Stimulated activated CD4-positive, alpha-beta T cell treated with anti-CD3 and anti-CD28 coated beads, TNF-alpha, amount 100 ng/mL, for 1 hour (primary cell): Measurements from ENCODE around the gene GRM7.

ENCODE experiments used
- DNase-seq, 3 donors: peaks; one replicate each; pipeline ENCODE4 v3.0.0-alpha.2; 2020; ENCODE audit warnings: low read depth in 3 of 3, low spot score in 1 of 3

GRM7 gene

DNA sequence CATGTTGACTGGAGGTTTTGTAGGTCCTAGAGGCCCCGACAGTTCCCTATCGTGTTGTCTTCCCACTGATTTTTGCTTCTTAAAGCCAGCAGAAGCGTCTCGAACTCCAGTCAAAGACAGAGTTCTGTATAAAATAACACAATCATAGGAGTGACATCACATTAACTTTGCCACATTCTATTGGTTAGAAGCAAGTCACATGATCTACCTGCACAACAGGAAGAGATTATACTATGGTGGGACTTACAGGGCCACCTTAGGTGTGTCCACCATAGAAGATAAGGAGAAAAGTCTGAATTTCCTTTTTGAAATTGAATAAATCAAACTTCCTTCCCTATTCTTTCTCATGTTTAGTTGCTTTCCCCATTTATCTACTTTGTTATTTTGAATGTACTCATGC lies 365.5 kb downstream of the GRM7 start:
- DNase-seq = no peak

DNA sequence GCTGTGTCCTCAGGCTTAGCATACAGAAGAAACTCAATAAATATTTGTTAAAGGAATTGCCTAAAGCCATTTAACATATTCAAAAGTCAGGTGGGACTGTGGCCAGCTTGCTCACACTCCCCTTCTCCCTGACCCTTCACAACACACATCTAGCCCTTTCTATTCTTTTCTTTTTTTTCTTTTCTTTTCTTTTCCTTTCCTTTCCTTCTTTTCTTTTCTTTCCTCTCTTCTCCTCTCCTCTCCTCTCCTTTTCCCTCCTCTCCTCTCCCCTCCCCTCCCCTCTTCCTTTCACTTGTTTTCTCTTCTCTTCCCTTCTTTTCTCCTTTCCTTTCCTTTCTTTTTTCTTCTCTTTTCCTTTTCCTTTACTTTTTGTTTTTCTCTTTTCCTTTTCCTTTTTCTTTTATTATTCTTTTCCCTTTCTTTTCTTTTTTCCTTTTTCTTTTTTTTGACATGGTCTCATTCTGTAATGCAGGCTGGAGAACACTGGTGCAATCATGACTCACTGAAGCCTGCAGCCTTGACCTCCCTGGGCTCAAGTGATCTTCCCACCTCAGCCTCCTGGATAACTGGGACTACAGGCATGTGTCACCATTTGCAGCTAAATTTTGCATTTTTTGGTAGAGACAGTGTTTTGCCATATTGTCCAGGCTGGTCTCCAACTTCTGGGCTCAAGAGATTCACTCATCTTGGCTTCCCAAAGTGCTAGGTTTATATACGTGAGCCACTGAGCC lies 377.8 kb downstream of the GRM7 start:
- no peak for DNase-seq

DNA sequence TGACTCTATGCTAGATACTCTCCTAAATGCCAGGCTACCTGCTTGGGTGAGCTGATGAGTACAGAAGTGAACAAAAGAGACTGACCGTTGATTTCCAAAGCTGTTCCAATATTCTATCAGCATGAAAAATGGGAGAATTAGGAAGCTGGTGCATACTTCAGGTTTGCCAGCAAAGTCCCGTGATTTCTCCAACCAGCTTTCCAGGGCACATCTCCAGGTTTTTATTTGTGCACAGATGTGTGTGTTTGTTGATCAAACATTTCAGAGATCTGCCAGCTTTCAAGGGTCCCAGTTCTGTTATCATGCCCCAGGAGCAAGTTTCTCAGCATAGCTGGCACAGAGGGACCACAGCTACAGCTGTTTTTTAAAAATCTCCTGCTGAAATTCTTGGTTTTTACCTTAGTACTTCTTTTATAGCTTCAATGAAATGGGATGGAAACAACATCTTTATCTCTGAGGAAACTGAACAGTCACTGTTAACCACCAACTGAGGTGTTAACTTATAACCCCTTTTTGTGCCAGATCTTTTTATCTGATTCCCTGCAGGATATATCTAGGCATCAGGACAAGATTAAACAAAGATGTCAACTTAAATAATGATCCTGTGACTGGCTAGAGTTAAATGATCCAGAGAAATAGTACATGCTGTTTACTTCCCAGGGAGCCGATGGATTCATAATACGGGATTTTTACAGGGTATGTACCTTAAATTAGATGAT lies 380.8 kb downstream of the GRM7 start:
- DNase-seq = no peak

DNA sequence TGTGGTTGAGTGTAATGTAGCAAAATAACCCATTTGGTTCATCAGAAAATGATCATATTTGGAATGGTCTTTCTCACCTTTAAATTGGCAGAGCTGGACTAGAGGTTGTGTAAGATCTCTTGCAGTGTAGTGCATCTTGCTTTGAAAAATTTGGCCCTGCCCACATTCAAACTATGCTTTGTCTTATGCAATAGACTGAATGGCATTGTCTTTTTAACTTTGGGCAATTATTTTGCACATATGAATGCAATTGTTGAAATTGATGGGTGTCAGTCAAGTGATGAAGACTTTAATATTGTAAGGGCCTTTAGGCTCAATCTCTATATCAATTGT lies 381.4 kb downstream of the GRM7 start:
- DNase-seq = no peak

DNA sequence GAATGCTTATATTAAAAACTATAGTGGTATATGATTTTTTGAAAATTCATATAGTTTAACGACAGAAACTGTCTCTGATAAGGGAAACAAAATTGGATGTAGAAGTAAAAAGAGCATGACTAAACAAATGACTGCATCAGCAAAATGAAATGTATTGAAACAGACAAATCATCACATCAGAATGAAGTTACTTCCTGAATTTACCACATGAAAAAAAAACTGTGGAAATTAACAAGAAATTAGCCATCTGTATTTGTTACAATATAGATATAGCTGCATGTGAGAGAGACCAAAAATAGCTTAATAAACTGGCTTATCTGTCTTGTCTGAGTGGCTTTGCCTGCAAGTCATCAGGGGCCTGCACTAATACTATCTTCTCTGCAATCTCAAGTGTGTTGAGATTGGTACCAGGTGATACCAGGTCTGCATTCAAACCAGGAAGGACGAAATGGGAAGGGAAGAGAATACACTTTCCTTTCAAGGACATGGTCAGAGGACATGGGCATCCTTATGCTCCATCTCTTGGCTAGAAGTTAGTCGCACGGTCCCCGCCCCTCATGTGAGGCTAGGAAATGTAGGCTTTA lies 388.7 kb downstream of the GRM7 start:
- no peak for DNase-seq

DNA sequence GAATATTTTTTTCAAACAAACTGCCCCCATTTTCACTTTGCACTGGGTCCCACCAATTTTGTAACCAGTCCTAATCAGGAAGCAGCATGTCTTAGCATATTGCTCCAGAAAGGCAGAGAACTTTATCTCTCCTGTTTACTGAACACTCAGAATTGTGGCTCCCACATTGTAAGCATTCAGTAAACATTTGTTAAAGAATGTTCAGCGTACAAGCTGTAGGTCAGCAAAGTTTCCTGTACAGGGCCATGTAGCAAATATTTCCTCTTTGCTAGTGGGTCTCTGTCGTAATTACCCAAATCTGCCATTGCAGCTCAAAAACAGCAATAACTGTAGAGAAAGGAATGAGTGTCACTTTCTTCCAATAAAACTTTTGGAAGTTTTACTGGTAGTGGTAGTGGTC lies 393.3 kb downstream of the GRM7 start:
- DNase-seq = no peak

DNA sequence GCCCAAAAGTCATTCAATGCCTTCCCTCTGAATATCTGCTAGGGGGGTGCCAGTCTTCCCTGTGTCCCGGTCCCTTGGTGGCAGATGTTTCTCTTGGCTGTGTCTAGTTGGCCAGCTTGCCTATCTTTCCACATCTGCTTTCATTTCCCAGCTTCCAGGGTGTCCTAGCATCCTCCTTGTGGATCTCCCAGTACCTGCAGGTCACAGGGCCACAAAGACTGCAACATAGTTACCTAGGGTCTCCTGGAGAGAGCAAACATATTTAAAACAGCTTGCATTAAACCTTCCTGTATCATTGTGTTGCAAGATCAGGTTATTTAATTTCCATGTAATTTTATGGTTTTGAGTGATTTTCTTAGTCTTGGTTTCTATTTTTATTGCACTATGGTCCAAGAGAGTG lies 400.1 kb downstream of the GRM7 start:
- DNase-seq = no peak

DNA sequence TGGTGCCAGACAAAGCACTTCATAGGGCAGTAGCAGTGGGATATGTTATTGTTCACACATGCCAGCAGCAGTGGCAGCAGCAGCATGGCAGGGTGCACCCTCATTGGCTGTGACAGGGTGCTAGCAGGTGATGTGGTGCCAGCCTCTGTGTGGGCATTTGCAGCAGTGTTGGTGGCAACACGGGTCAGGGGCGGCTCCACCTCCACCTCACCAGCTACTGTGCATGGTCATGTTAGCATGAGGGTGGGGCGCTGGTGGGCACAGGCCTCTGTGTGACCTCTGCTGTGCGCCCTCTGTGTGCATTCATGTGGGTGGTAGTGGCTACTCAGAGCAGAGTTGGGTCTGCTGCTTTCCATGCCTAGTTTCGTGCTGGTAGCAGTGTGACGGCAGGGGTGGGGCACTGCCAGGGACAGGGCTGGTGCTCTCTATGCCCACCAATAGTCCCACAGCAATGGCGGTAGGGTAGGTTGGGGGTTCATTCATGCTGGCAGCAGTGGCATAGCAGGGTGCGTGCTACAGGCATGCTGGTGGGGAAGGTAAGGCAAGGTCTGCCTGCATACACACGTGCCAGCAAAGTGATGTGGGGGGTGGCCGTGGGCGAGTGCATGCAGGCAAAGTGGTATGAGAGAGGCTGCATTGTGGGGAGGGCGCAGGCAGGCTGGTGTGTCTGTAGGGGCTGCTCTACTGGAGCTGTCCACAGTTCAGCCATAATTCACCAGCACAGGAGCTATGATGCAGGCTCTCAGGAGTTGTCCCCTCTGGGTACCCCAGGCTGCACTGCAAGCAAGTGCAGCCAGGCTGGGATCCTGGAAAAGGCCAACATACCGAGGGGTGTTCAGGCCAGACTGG lies 402.7 kb downstream of the GRM7 start:
- DNase-seq = no peak

DNA sequence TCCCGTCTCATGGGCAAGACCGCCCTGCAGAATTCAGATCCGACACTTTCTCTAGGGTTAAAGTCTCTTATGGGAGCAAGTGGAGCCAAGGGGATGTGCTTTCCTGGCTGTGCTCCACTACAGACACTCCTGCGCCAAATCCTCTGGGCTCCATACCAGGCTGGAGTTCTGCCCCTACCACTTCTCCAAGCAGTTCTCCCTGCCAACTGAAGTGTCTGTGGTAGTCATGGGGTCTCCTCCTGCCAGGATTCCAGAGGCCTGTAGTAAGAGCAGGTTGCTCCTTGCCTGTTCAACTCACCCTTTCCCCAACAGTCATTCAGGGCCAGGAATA lies 403.2 kb downstream of the GRM7 start:
- DNase-seq = no peak

DNA sequence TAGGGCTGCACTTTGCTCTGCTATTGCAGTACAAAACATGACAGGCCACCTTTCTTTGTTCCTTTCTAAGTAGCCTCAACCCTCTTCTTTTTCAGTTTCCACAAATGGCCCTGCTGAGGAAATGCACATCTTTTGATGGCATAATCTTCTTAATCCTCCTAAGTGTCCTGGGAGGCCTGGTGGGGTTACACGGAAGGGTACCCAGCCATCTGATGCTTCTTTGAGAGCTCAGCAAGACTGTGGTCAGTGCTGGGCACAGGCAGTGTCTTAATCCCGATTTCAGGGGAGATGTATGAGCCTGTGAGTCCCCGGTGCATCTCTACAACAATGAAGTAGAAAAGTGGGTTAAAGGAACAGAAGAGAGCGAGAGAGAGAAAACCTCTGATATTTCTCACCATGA lies 404.8 kb downstream of the GRM7 start:
- no peak for DNase-seq

DNA sequence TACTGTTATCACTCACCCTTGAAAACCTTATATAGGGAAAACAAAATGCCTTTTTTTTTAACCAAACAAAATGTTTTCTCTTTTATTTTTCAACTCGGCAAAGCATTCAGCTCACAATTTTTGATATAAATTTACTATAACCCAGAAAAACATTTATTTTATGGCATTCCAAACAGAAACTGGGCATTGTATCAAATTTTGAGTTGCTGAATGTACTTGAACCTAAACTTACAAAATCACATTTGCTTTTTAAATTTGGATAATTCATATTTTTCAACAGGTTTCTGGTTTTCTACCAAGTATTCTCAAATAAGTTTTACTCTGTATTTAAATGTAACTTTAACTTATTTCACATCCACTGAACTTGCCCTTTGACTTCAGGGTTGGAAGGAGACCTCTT lies 405.6 kb downstream of the GRM7 start:
- no peak for DNase-seq

DNA sequence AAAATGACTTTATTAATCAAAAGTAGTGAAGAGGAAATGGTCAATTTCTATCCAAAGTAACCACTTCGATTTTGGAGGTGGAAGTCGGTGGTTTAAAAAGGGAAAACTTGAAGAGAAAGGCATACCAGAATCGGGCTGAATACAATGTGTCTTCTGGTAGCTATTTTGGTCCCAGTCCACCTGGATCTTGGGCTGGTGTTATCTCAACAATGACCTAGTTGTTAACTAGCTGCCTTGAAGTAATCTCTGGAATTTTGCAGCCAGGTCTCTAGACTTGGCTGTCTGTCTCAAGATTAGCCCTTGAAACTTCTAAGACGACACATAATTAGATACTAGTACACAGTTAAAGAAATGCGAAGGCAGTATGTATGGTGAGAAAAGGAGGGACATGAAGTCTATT lies 409.8 kb downstream of the GRM7 start:
- DNase-seq = no peak

DNA sequence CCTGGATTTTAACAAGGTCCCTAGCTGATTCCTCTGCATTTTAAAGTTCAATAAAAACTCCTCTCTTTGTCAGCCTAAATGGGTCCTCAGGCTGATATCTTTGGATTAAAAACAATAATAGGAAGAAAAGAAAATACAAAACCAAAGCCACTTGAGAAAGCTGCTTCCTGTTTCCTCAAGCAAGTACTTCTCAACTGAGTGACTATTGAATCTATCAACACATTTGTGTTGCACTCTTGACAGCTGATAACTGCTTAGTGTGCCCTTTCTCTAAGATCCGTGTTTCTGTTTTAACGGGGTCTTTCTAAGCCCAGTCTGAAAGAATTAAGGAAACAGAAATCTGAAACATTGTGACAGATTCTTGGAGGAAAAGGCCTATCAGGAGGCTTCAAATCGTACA lies 410.7 kb downstream of the GRM7 start:
- no peak for DNase-seq

DNA sequence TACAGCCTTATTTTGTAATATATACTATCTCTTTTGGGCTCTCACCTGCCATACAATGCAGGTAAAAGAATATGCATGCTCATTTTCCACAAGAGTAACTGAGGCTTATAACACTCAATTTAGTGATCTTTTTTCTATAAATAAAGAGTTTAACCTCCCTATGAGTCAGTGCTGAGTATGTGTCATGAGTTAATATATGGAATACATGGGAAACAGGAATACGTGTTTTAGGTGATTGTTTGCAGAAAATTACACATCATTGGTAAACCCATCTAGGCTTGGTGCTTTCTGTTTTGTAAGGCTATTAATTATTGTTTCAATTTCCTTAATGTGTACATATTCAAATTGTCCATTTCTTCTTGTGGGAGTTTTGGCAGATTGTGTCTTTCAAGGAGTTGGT lies 411.3 kb downstream of the GRM7 start:
- no peak for DNase-seq

DNA sequence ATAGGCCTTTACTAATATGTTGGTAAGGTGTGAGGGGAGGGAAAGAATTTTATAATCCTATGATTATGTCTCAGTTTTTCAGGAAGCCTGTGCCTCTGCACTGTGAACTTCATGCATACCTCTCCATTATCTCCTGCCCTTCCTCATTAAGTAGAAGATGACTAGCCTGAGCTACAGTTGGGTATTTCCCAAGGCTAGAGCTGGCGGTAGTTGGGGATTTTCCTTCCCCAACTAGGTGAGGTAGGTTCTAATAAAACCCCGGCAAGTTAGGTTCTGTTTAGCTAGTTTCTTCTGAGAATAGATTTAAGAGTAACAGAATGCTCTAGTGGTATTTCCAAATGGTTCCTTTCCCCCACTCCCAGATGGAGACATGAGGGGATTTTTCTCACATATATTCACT lies 414.5 kb downstream of the GRM7 start:
- DNase-seq = no peak

DNA sequence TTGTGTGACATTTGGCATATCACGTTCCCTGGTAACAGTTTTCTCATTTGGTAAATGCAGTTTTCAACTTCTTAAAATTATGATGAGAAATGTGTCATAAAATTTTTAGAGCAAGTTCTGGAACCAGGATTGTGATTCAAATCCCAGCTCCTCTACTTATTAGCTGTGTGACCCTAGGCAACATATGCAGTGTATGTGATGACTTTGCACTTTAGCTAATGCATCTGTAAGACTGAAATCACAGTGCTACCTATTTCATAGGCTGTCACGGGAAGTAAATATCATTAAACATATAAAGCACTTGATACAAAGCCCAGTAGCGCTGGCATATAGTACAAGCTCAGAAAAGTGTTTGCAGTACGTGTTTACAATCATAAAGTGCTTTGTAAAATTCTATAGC lies 419.4 kb downstream of the GRM7 start:
- DNase-seq = no peak

DNA sequence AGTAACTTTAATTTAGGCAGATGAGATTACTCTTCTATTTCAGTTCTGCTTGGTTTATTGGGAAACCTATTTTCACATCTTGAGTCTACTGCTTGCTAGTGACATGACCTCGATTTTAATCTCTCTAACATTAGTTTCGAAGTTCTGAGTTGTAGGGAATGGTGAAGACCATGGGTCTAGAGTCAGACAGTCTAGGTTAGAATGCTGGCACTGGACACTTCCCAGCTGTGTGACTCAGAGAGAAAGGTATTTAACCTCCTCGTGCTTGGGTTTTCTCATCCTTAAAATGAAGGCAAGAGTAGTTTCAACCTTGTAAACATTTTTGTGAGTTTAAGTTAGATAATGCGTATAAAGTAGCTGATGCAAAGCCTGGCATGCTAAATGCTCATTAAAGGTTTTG lies 422.1 kb downstream of the GRM7 start:
- no peak for DNase-seq

DNA sequence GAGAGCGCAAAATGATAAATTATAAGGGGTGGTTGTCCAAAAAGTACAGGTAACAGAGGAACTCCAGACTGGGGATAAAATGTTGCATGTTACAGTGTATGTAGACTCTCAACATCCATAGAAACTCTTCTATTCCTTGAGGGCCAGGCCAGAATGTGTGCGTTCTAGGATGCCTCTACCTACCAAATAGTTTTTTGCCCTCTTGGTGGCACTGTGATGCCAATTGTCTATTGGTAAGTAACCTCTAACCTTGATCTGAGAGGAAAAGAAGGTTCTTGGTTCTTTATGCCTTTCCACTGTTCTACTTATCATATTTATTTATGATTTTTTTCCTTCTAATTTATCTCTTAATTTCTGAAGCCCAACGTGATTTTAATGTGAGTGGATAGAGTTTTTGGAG lies 424.6 kb downstream of the GRM7 start:
- DNase-seq = no peak

DNA sequence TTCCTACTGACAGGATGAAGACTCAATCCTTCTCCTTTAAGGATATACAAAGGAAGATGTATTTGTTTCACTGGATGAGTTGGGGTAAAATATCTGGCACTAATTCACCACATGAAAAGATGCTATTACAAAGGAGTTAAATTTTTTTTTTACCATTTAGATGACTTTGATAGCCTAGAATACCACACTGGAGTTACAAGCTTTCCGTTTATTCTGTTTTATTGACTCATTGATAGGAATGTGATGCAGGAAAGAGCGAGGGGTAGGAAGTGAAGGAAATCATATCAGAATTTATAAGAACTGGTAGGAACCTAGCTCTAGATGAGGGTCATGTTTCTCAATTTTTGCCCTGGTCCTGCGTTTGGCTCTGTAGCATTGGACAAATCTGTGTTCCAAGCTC lies 427.2 kb downstream of the GRM7 start:
- no peak for DNase-seq

DNA sequence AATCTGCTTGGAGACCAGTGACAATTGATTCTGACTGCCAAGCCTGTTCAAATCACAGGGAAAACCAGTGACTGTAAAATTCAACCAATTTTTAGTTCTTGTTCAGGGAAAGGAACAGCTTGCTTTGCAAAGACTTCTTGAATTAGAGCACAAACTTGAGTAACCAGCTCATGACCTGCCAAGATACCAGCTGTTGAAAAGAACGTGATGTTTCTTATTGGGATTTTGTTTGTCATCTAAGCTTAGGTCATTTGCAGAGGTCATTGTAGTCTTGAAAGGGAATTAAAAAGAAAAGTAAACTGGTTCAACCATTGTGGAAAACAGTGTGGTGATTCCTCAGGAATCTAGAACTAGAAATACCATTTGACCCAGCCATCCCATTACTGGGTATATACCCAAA lies 428.2 kb downstream of the GRM7 start:
- DNase-seq = no peak

DNA sequence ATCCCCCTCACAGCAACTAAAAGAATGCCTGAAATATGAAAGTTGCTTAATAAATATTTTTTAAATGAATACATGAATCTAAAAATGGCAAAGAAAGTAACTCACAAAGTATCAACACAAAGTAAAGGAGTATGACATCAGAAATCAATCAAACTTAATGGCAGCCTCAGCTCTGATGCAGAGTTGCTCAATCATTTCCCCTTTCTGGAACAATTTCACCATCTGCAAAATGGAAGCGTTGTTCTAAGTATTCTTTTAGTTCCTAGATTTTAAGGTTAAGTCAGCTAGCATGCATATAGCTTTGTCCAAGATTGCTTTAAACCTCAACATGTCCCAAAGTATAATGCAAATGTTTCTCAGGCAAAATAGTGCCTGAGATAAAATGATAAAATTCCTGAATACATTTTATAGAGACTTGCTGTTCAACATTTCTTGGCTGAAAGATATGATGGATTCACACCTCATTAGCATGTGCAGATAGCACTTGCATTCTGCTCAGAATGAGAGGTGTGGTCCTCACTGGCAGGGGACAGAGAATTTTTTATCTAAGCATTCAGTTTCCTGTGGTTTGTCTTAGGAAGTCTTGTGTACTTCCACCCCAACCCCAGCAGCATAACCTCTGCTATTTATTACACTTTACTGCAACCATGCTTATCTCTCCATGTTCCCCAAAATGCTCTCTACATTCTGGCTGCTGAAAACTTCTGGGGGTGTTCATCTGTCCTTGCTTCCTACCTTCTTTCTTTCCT lies 429.3 kb downstream of the GRM7 start:
- no peak for DNase-seq
